ENCODE measurements around the gene WDFY4. TPM values are rescaled to one million over a fixed set of nuclear protein-coding genes. Genes with fewer than 3 reads are reported as not detected.

WDFY4 gene
- total and polyA plus RNA-seq, 2 experiments from 2014 or later = 0.14 TPM; not detected in 1

GRCh38 chr10:48671914-48672595 lies 12.6 kb upstream of the WDFY4 start:
- TF ChIP-seq EZH2 (IDR thresholded peaks at IDR 0.05; ENCODE audit: low read depth, unreplicated experiment) (no peak), ZNF331 (CRISPR knock-in tag; IDR thresholded peaks at IDR 0.05; ENCODE audit: low read depth) (no peak), ZNF114 (CRISPR knock-in tag; IDR thresholded peaks at IDR 0.05) (no peak), ETS1 (IDR thresholded peaks at IDR 0.05) (no peak), POLR2AphosphoS5 (IDR thresholded peaks at IDR 0.05; ENCODE audit: low read depth) (no peak), JUNB (IDR thresholded peaks at IDR 0.05; ENCODE audit: unreplicated experiment) (no peak), CREB1 (CRISPR knock-in tag; IDR thresholded peaks at IDR 0.05; ENCODE audit: low read depth) (no peak), EZH2phosphoT487 (IDR thresholded peaks at IDR 0.05; ENCODE audit: unreplicated experiment) (no peak), CTCF (conservative IDR thresholded peaks at IDR 0.05; ENCODE audit: low read depth in 2 of 2) (no peak), NANOG (IDR thresholded peaks at IDR 0.05; ENCODE audit: borderline replicate concordance) (no peak), STAT1 (IDR thresholded peaks at IDR 0.05; ENCODE audit: unreplicated experiment) (no peak), REST (IDR thresholded peaks at IDR 0.05; ENCODE audit: unreplicated experiment) (no peak), ZNF462 (CRISPR knock-in tag; IDR thresholded peaks at IDR 0.05) (no peak)
- no peaks in the 10 kb centered on the region for H3F3A ChIP-seq (replicated peaks; ENCODE audit: low read depth)
- no peak overlapping the region for H3K27ac Mint-ChIP-seq
- H3K4me1 Mint-ChIP-seq = no peaks in the 10 kb centered on the region
- H2AFZ ChIP-seq = peak overlapping the region; percentile 92
- H3K4me1 ChIP-seq (ENCODE audit: insufficient read depth) = no peaks in the 10 kb centered on the region; the same call in 1 of the 2 replicates
- no peak overlapping the region for H3K4me3 ChIP-seq
- no peaks in the 10 kb centered on the region for H3K9me2 ChIP-seq (ENCODE audit: insufficient read depth)
- no peaks in the 10 kb centered on the region; the same call in 2 of the 3 replicates for H3K36me3 Mint-ChIP-seq (ENCODE audit: low read depth)
- DNase-seq (ENCODE audit: low spot score) = no peak
- peaks cover 9% of the 10 kb centered on the region for H3K9me3 Mint-ChIP-seq
- H3K4me3 Mint-ChIP-seq = no peak overlapping the region
- H4K20me1 ChIP-seq (replicated peaks; ENCODE audit: insufficient read depth) = no peaks in the 10 kb centered on the region
- H3K79me2 ChIP-seq (replicated peaks; ENCODE audit: insufficient read depth) = no peaks in the 10 kb centered on the region
- no peak overlapping the region for H3K27ac ChIP-seq (ENCODE audit: low read depth)
- H3K27me3 Mint-ChIP-seq (ENCODE audit: insufficient read depth, low read depth, poor library complexity) = peaks cover 4% of the 10 kb centered on the region
- no peak overlapping the region for H3K4me2 ChIP-seq
- ATAC-seq = peak; percentile 42
- H3K36me3 ChIP-seq (ENCODE audit: insufficient read depth) = no peaks in the 10 kb centered on the region; the same call in 1 of the 2 replicates
- no peaks in the 10 kb centered on the region for H3K27me3 ChIP-seq (ENCODE audit: insufficient read depth)
